ENCODE measurements around the gene CALU. TPM values are rescaled to one million over a fixed set of nuclear protein-coding genes. Genes with fewer than 3 reads are reported as not detected.

The CALU gene
- total and polyA plus RNA-seq, 10 donors: 7.9 to 98.8 (median 58.9) TPM

DNA sequence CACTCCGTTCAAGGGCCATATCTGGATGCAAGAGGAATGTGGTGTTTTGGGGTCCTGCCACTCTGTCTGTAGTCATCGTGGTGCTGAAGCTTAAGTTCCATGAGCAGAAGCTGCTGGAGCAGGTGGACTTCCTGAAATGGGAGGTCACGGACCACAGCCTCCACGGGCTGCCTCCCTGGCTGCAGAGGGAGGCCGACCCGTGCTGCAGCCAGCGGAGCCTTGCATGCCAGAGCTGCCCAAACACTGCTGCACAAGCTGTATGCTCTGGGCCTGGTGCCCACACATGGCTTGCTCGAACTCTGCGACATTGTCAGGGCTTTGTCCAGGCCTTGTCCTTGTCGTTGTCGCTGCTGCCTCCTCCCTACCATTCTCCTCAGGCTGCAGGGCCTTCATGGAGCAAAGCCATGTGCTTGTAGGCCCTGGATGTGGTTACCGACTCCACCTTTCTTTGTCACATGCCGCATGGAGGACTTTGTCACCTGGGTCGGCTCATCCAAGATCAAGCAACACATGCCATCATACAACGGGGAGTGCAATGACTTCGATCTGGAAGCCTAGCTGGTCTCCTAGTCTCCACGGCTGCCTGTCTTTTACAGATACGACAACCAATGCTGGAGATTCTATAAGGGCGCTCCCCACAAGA, 45.7 kb upstream of the CALU start:
- Histone ChIP-seq H3K4me3 (no peak overlapping the region), H3K4me1 (peaks cover 0 to 11% (median 8%) of the 10 kb centered on the region in 6 donors), H3K27ac (no peak overlapping the region), H3K36me3 (no peaks in the 10 kb centered on the region), H3K27me3 (replicated peaks in 1 of 7) (peaks cover 0 to 35% (median 19%) of the 10 kb centered on the region in 7 donors), H3K9me3 (no peaks in the 10 kb centered on the region)
- WGBS, 5 donors: 85 to 93% (median 88%) methylated on average over 19 of the region's 19 CpGs
- intact Hi-C loops (cut with DNase I; ENCODE audit: low total_unique reads): no loop called here
- TF ChIP-seq, protein P1, sequence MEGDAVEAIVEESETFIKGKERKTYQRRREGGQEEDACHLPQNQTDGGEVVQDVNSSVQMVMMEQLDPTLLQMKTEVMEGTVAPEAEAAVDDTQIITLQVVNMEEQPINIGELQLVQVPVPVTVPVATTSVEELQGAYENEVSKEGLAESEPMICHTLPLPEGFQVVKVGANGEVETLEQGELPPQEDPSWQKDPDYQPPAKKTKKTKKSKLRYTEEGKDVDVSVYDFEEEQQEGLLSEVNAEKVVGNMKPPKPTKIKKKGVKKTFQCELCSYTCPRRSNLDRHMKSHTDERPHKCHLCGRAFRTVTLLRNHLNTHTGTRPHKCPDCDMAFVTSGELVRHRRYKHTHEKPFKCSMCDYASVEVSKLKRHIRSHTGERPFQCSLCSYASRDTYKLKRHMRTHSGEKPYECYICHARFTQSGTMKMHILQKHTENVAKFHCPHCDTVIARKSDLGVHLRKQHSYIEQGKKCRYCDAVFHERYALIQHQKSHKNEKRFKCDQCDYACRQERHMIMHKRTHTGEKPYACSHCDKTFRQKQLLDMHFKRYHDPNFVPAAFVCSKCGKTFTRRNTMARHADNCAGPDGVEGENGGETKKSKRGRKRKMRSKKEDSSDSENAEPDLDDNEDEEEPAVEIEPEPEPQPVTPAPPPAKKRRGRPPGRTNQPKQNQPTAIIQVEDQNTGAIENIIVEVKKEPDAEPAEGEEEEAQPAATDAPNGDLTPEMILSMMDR (IDR thresholded peaks at IDR 0.05 in 8 of 11, conservative IDR thresholded peaks at IDR 0.05 in 3 of 11): no peak
- TF ChIP-seq POLR2A (IDR thresholded peaks at IDR 0.05) (no peak), POLR2AphosphoS5 (IDR thresholded peaks at IDR 0.05) (no peak)
- no peak for DNase-seq

DNA sequence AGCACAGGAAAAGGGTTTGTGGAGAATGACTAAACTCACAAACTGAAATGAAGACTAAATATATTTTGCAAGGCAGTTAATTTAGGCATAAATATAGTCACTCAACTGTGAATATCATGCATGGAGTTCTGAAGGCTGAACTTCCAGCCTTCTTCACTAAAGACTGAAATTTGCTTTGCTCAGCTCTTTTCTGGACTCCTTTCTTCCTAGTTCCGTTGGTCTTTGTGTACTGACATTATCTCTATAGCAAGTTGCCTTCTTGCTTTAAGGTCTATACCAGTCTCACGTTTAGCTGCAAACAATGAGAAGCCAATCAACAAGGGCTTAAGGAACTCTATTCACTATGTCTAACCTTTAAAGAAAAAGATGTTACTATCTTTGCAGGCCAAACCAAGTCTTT, 44.4 kb upstream of the CALU start:
- Histone ChIP-seq H3K9me3 (no peaks in the 10 kb centered on the region), H3K4me1 (peaks cover 0 to 11% (median 8%) of the 10 kb centered on the region in 6 donors), H3K4me3 (no peak overlapping the region), H3K27me3 (replicated peaks in 1 of 7) (peaks cover 0 to 48% (median 31%) of the 10 kb centered on the region in 7 donors), H3K27ac (no peak overlapping the region), H3K36me3 (no peaks in the 10 kb centered on the region)
- 39 to 68% (median 54%) methylated on average over 2 of the region's 2 CpGs for WGBS, 5 donors
- intact Hi-C loops (cut with DNase I; ENCODE audit: low total_unique reads): no loop called here
- TF ChIP-seq, protein P1 (IDR thresholded peaks at IDR 0.05 in 8 of 11, conservative IDR thresholded peaks at IDR 0.05 in 3 of 11): no peak
- TF ChIP-seq POLR2AphosphoS5 (IDR thresholded peaks at IDR 0.05) (no peak), POLR2A (IDR thresholded peaks at IDR 0.05) (no peak)
- no peak for DNase-seq

DNA sequence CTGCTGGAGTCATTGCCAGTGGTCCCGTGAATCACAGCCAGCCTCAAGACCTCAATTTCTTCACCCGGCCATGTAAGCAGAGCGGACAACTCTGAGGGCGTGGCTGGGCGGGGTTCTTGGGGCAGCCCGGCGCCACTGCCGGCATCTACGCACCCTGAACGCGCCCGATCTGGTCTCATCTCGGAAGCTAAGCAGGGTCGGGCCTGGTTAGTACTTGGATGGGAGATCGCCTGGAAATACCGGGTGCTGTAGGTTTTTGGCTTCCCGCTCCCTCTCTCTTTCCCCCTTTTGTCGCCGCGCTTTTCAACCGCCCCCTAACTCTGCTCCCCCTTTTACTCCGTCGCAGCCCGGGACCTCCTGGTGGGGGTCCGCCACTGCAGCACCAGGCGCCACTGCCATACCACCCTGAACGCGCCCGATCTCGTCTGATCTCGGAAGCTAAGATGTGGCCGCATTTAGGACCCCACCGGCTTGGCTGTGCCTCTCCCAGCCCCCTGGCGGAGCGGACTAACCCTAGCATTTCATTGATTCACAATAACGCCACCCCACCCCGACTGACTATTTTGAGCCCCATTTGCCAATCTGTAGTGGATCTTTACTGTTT, 41.8 kb upstream of the CALU start:
- intact Hi-C loops (cut with DNase I; ENCODE audit: low total_unique reads): no loop called here
- WGBS, 5 donors: 2 to 5% (median 3%) methylated on average over 34 to 37 of the region's 37 CpGs
- peaks cover 0 to 60% (median 32%) of the 10 kb centered on the region in 7 donors for H3K27me3 ChIP-seq (replicated peaks in 1 of 7)
- peak; percentile 85 for DNase-seq
- H3K36me3 ChIP-seq: no peaks in the 10 kb centered on the region
- no peaks in the 10 kb centered on the region for H3K9me3 ChIP-seq
- H3K27ac ChIP-seq: no peak overlapping the region
- TF ChIP-seq POLR2A (IDR thresholded peaks at IDR 0.05) (no peak), POLR2AphosphoS5 (IDR thresholded peaks at IDR 0.05) (peak in 1 of 3 donors; percentile 52)
- TF ChIP-seq, protein P1 (IDR thresholded peaks at IDR 0.05 in 8 of 11, conservative IDR thresholded peaks at IDR 0.05 in 3 of 11): peak in 1 of 11 experiments; percentile 11
- peak overlapping the region in 6 of 8 donors; percentile 4 to 61 (median 22) for H3K4me3 ChIP-seq
- H3K4me1 ChIP-seq: peaks cover 0 to 11% (median 8%) of the 10 kb centered on the region in 6 donors

DNA sequence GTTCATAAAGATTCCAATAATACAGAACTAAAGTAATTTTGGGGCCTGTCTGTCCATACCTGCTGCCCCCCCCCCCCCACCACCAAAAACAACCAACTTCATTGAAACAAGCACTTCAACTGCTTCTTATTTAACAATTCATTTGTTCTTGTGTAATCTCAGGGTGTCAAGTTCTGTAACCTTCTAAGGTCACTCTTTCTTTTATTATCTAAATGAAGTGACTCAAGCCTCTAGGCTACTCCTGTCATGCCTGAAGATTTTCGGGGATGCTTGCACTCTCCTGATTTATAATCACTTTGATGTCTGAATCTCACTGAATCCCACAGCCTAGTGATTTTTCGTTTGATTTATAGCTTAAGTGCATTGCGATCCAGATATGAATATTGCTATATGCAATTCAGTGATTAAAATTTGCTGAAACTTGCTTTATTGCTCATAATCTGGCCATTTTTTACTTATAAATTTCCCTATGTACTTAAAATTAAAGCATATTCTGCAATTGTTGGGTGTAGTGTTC, 39.9 kb upstream of the CALU start:
- Histone ChIP-seq H3K27me3 (replicated peaks in 1 of 7) (peaks cover 0 to 60% (median 32%) of the 10 kb centered on the region in 7 donors), H3K27ac (no peak overlapping the region), H3K36me3 (no peaks in the 10 kb centered on the region), H3K4me3 (no peak overlapping the region), H3K9me3 (no peaks in the 10 kb centered on the region), H3K4me1 (peaks cover 0 to 14% (median 8%) of the 10 kb centered on the region in 6 donors)
- no peak for TF ChIP-seq POLR2A (IDR thresholded peaks at IDR 0.05)
- no peak for TF ChIP-seq POLR2AphosphoS5 (IDR thresholded peaks at IDR 0.05)
- intact Hi-C loops (cut with DNase I; ENCODE audit: low total_unique reads): no loop called here
- WGBS, 5 donors: 78 to 89% (median 83%) methylated on average over 3 of the region's 3 CpGs
- DNase-seq: no peak

Data from spleen (tissue), 11 donors.